Measurements from ENCODE around the gene NOP9. TPM values are rescaled to one million over a fixed set of nuclear protein-coding genes. Genes with fewer than 3 reads are reported as not detected.

The NOP9 gene
- total and polyA plus RNA-seq, 7 donors: 11.4 to 38.8 (median 36.7) TPM

GRCh38 chr14:24269910-24270536 lies 29.6 kb upstream of the NOP9 start:
- DNase-seq: no peak
- no peak for ATAC-seq
- WGBS, 3 donors: 90 to 93% (median 90%) methylated on average over 14 of the region's 14 CpGs
- Histone ChIP-seq H3K27ac (no peak overlapping the region), H3K27me3 (ENCODE audit: insufficient read depth in 3 of 3, low read length in 2 of 3) (no peaks in the 10 kb centered on the region), H3K4me3 (no peak overlapping the region), H3K9me3 (no peaks in the 10 kb centered on the region), H3K36me3 (ENCODE audit: insufficient read depth in 1 of 2, low read depth in 1 of 2) (peaks cover 8 to 47% of the 10 kb centered on the region in 2 donors), H3K4me1 (no peaks in the 10 kb centered on the region)
- TF ChIP-seq CTCF (IDR thresholded peaks at IDR 0.05): no peak
- intact Hi-C loops (cut with DNase I): loop anchor here in 1 of 2 donors (2.0 kb wide), 1 partner anchor 27 kb away; the partner anchor contains the start of gene TINF2

- ATAC-seq (peak in 1 of 4 donors; percentile 34), DNase-seq (no peak)
- intact Hi-C loops (cut with DNase I): loop anchor here in 1 of 2 donors (2.0 kb wide), 1 partner anchor 28 kb away; the partner anchor contains the start of gene TINF2
- peak overlapping the region; percentile 74 for H3K4me3 ChIP-seq
- peak overlapping the region; percentile 92 for H3K27ac ChIP-seq
- no peaks in the 10 kb centered on the region for H3K27me3 ChIP-seq (ENCODE audit: insufficient read depth in 3 of 3, low read length in 2 of 3)
- no peak for TF ChIP-seq CTCF (IDR thresholded peaks at IDR 0.05)
- peaks cover 8 to 43% of the 10 kb centered on the region in 2 donors for H3K36me3 ChIP-seq (ENCODE audit: insufficient read depth in 1 of 2, low read depth in 1 of 2)
- WGBS, 3 donors: 14 to 17% (median 16%) methylated on average over 13 of the region's 13 CpGs
- no peaks in the 10 kb centered on the region for H3K9me3 ChIP-seq
- no peaks in the 10 kb centered on the region for H3K4me1 ChIP-seq
Observed at GRCh38 chr14:24270537-24271133, 29.0 kb upstream of the NOP9 start.

- no peaks in the 10 kb centered on the region for H3K9me3 ChIP-seq
- ATAC-seq (peak; percentile 95 to 98 (median 98)), DNase-seq (peak; percentile 86 to 92)
- H3K27ac ChIP-seq: peak within 1 kb of the TSS; percentile 92
- H3K36me3 ChIP-seq (ENCODE audit: insufficient read depth in 1 of 2, low read depth in 1 of 2): peaks cover 8 to 36% of the 10 kb centered on the region in 2 donors
- WGBS, 3 donors: 0 to 1% (median 1%) methylated on average over 51 to 61 of the region's 61 CpGs
- no peaks in the 10 kb centered on the region for H3K27me3 ChIP-seq (ENCODE audit: insufficient read depth in 3 of 3, low read length in 2 of 3)
- intact Hi-C loops (cut with DNase I): loop anchor here in 1 of 2 donors (2.0 kb wide), 1 partner anchor 28 kb away; the partner anchor contains the start of gene TINF2
- peak; percentile 70 for TF ChIP-seq CTCF (IDR thresholded peaks at IDR 0.05)
- H3K4me1 ChIP-seq: no peaks in the 10 kb centered on the region
- peak within 1 kb of the TSS; percentile 74 for H3K4me3 ChIP-seq
Observed at GRCh38 chr14:24271134-24271833, 28.4 kb upstream of the NOP9 start, which contains the start of gene RABGGTA. TSS of gene RABGGTA (minus strand) at chr14:24271597. CDS start at chr14:24271115, 482 bp downstream.

GRCh38 chr14:24271834-24272263 lies 27.8 kb upstream of the NOP9 start:
- Histone ChIP-seq H3K9me3 (no peaks in the 10 kb centered on the region), H3K27me3 (ENCODE audit: insufficient read depth in 3 of 3, low read length in 2 of 3) (no peaks in the 10 kb centered on the region), H3K4me3 (peak overlapping the region; percentile 74), H3K36me3 (ENCODE audit: insufficient read depth in 1 of 2, low read depth in 1 of 2) (peaks cover 8 to 30% of the 10 kb centered on the region in 2 donors), H3K27ac (peak overlapping the region; percentile 92), H3K4me1 (no peaks in the 10 kb centered on the region)
- no peak for ATAC-seq
- WGBS, 3 donors: 17 to 22% (median 21%) methylated on average over 3 of the region's 3 CpGs
- no peak for TF ChIP-seq CTCF (IDR thresholded peaks at IDR 0.05)
- DNase-seq: no peak
- intact Hi-C loops (cut with DNase I): loop anchor here in 1 of 2 donors (2.0 kb wide), 1 partner anchor 29 kb away; the partner anchor contains the start of gene TINF2

All from psoas muscle (tissue), 8 donors.